GM12878 (cell line): ENCODE data around the gene DOCK2. TPM values are rescaled to one million over a fixed set of nuclear protein-coding genes. Genes with fewer than 3 reads are reported as not detected.

Experiments
- ATAC-seq: fragments of 200-7000 bp; cut with Tn5 transposase; 3 replicates; pipeline ENCODE4 v1.9.1; 2020; ENCODE audit warnings: mild to moderate bottlenecking, moderate library complexity
- BruUV-seq: library from RNA; stranded (reverse); fragments of 400-500 nt; replicated peaks from 2 replicates; lab custom pipeline; 2021; lab: Mats Ljungman, UMichigan
- CTCF ChIA-PET: fragments of 300-600 bp; sonication (Branson Sonifier 250); formaldehyde crosslinking; extraction: SDS; loops from one replicate; lab custom pipeline; 2021; ENCODE audit warnings: inconsistent platforms; lab: Yijun Ruan, JAX
- POLR2A ChIA-PET: fragments of 350-600 bp; formaldehyde crosslinking; extraction: SDS; loops from one replicate; lab custom pipeline; 2021; ENCODE audit warnings: inconsistent platforms; lab: Charles Lee
- RAD21 ChIA-PET: fragments of 300-600 bp; sonication (Branson Sonifier 250); formaldehyde crosslinking; loops from one replicate; lab custom pipeline; 2023; ENCODE audit warnings: antibody characterized with exemption; ENCODE audit not compliant: unreplicated experiment; lab: Charles Lee
- SMC1A ChIA-PET: fragments of 300-600 bp; sonication (Branson Sonifier 250); formaldehyde crosslinking; loops from one replicate; lab custom pipeline; 2023; ENCODE audit not compliant: unreplicated experiment, uncharacterized antibody; lab: Charles Lee
- DNase-seq: peaks from one replicate; pipeline ENCODE4 v3.0.0-alpha.2; 2011; ENCODE audit warnings: low read depth, low spot score
- FAIRE-seq: peaks from 3 replicates; lab custom pipeline; 2011; peaks lifted over from hg19 to GRCh38; lab: Jason Lieb, UNC
- H2AFZ ChIP-seq: 2 replicates; pipeline ENCODE4 v1.6.0; 2011; ENCODE audit warnings: low read depth, low read length, control low read depth; ENCODE audit not compliant: control insufficient read depth
- H3K27ac ChIP-seq: 2 replicates; pipeline ENCODE4 v1.5.1; 2011; ENCODE audit warnings: control low read depth; ENCODE audit not compliant: control insufficient read depth, insufficient read depth
- H3K27me3 ChIP-seq, 2 experiments: replicated peaks in 1 of 2; 2 replicates each; pipeline versions ENCODE4 v1.6.0 to v1.6.1; 2011; ENCODE audit warnings: low read length in 1 of 2; ENCODE audit not compliant: control insufficient read depth in 2 of 2, insufficient read depth in 2 of 2
- H3K36me3 ChIP-seq, 2 experiments: 2 replicates each; pipeline ENCODE4 v1.5.1; 2011; ENCODE audit warnings: low read length in 1 of 2; ENCODE audit not compliant: control insufficient read depth in 2 of 2, insufficient read depth in 2 of 2
- H3K4me1 ChIP-seq: 2 replicates; pipeline ENCODE4 v1.6.1; 2011; ENCODE audit warnings: mild to moderate bottlenecking, low read length, moderate library complexity, mixed read lengths; ENCODE audit not compliant: control insufficient read depth, insufficient read depth
- H3K4me2 ChIP-seq: 2 replicates; pipeline ENCODE4 v1.6.0; 2011; ENCODE audit warnings: control low read depth; ENCODE audit not compliant: control insufficient read depth, insufficient read depth
- H3K4me3 ChIP-seq: fragments of 200-600 bp; sonication (generic); 2 replicates; pipeline ENCODE4 v1.5.1; 2016
- H3K79me2 ChIP-seq: 2 replicates; pipeline ENCODE4 v1.6.0; 2011; ENCODE audit warnings: low read length; ENCODE audit not compliant: control insufficient read depth, insufficient read depth
- H3K9ac ChIP-seq: 2 replicates; pipeline ENCODE4 v1.8.0; 2011; ENCODE audit warnings: low read length, control low read depth, mixed read lengths; ENCODE audit not compliant: control insufficient read depth, insufficient read depth
- H3K9me3 ChIP-seq: replicated peaks from 3 replicates; pipeline ENCODE4 v1.5.1; 2011; ENCODE audit warnings: mild to moderate bottlenecking, low read length; ENCODE audit not compliant: control insufficient read depth, insufficient read depth
- H4K20me1 ChIP-seq: 2 replicates; pipeline ENCODE4 v1.6.0; 2011; ENCODE audit not compliant: control insufficient read depth, insufficient read depth
- BACH1 ChIP-seq: fragments of 450-650 bp; IDR thresholded peaks from 2 replicates; pipeline ENCODE4 v1.6.1; 2017; ENCODE audit warnings: mild to moderate bottlenecking, borderline replicate concordance
- CBX5 ChIP-seq: sonication (generic); IDR thresholded peaks from 2 replicates; pipeline ENCODE4 v1.6.1; 2016; ENCODE audit warnings: low read depth, moderate library complexity, mild to moderate bottlenecking, inconsistent platforms
- EED ChIP-seq: sonication (generic); IDR thresholded peaks from 2 replicates; pipeline ENCODE4 v1.6.1; 2016; ENCODE audit warnings: antibody characterized with exemption, low read depth
- ETV6 ChIP-seq, 2 experiments: fragments of 450-650 bp in 1 of 2; IDR thresholded peaks in 1 of 2; conservative IDR thresholded peaks in 1 of 2; 2 replicates each; pipeline ENCODE4 v1.6.1; 2014; ENCODE audit warnings: antibody characterized with exemption in 1 of 2, borderline replicate concordance in 1 of 2, low read depth in 1 of 2, mild to moderate bottlenecking in 1 of 2, moderate library complexity in 1 of 2
- JUNB ChIP-seq: IDR thresholded peaks from 2 replicates; pipeline ENCODE4 v1.6.1; 2016; ENCODE audit warnings: antibody characterized with exemption, mild to moderate bottlenecking
- LARP7 ChIP-seq: fragments of 450-650 bp; IDR thresholded peaks from 2 replicates; pipeline ENCODE4 v1.6.1; 2017; ENCODE audit warnings: mild to moderate bottlenecking
- MEF2A ChIP-seq: IDR thresholded peaks from 2 replicates; pipeline ENCODE4 v1.6.1; 2011; ENCODE audit warnings: low read depth, mild to moderate bottlenecking, low read length, moderate library complexity; ENCODE audit not compliant: insufficient read depth
- MEF2B ChIP-seq: fragments of 450-650 bp; IDR thresholded peaks from 2 replicates; pipeline ENCODE4 v1.6.1; 2018; ENCODE audit warnings: mild to moderate bottlenecking, moderate library complexity; ENCODE audit not compliant: partially characterized antibody, poor library complexity, severe bottlenecking
- MYB ChIP-seq: fragments of 150-350 bp; IDR thresholded peaks from 2 replicates; pipeline ENCODE4 v1.6.1; 2014; ENCODE audit warnings: mild to moderate bottlenecking, low read depth, low read length, borderline replicate concordance
- NBN ChIP-seq: fragments of 450-650 bp; IDR thresholded peaks from 2 replicates; pipeline ENCODE4 v1.6.1; 2016
- PAX8 ChIP-seq: fragments of 450-650 bp; IDR thresholded peaks from 2 replicates; pipeline ENCODE4 v1.6.1; 2017; ENCODE audit warnings: mild to moderate bottlenecking, moderate library complexity
- SREBF1 ChIP-seq: IDR thresholded peaks from 2 replicates; pipeline ENCODE4 v1.6.1; 2012; ENCODE audit warnings: mild to moderate bottlenecking, low read length
- TBL1XR1 ChIP-seq: IDR thresholded peaks from 2 replicates; pipeline ENCODE4 v1.6.1; 2012; ENCODE audit warnings: low read depth, low read length, improper control_type of control experiment
- TCF12 ChIP-seq: IDR thresholded peaks from 2 replicates; pipeline ENCODE4 v1.6.1; 2011; ENCODE audit warnings: low read depth, mild to moderate bottlenecking, low read length
- ZZZ3 ChIP-seq: IDR thresholded peaks from 2 replicates; pipeline ENCODE4 v1.6.1; 2011; ENCODE audit warnings: low read depth; ENCODE audit not compliant: control insufficient read depth, insufficient read length
- WGBS: methylation state at CpG from one replicate; pipeline ENCODE4 v1.1.6; 2016; ENCODE audit warnings: low lambda C conversion rate; ENCODE audit not compliant: insufficient replicate concordance, insufficient coverage; ENCODE audit errors: missing lambda C conversion rate; 5-methylcytosine and 5-hydroxymethylcytosine counted together
- in situ Hi-C: fragments of 300-500 bp; cut with MboI; formaldehyde crosslinking; loops from 9 replicates; pipeline ENCODE4 v1.14.3; 2018; ENCODE audit warnings: mixed read lengths
- intact Hi-C: fragments of 100-400 bp; cut with micrococcal nuclease; formaldehyde crosslinking; loops from one replicate; pipeline ENCODE4 v1.14.2; 2022; ENCODE audit not compliant: unreplicated experiment
- polyA plus RNA-seq, 11 experiments: library from polyadenylated mRNA; depleted of rRNA in 4 of 11; unstranded in 6 of 11; stranded (reverse) in 5 of 11; fragments of >200 nt; fragmentation: Nextera tagmentation in 4 of 11; fragmentation: Illumina TruSeq in 1 of 11; extraction: Ambion mirVana in 4 of 11; extraction: Trizol in 1 of 11; gene quantifications; 1 replicate in 1 of 11; 2 replicates in 10 of 11; pipeline versions ENCODE4 v1.2.1 to v1.2.3, GENCODE V29; 2011 to 2016; ENCODE audit warnings: inconsistent platforms in 2 of 11, missing spikeins in 2 of 11, low read depth in 1 of 11
- total RNA-seq, 4 experiments: library from RNA; depleted of rRNA in 3 of 4; stranded (reverse); fragments of >200 nt in 3 of 4; fragmentation: Illumina TruSeq in 1 of 4; extraction: Trizol in 1 of 4; gene quantifications; 2 replicates each; pipeline versions ENCODE4 v1.2.1 to v1.2.3, GENCODE V29; 2013 to 2021
- TF ChIP-seq, protein P1 (sequence below): IDR thresholded peaks from 2 replicates; pipeline ENCODE4 v1.6.1; 2012; ENCODE audit warnings: low read depth, low read length, improper control_type of control experiment
- TF ChIP-seq, protein P2 (sequence below): fragments of 450-650 bp; IDR thresholded peaks from 2 replicates; pipeline ENCODE4 v1.6.1; 2014; ENCODE audit warnings: mild to moderate bottlenecking
- TF ChIP-seq, protein P3 (sequence below): IDR thresholded peaks from 2 replicates; pipeline ENCODE4 v1.6.1; 2011; ENCODE audit warnings: low read depth, low read length, improper control_type of control experiment, borderline replicate concordance
- TF ChIP-seq, protein P4 (sequence below): IDR thresholded peaks from 2 replicates; pipeline ENCODE4 v1.6.1; 2012; ENCODE audit warnings: low read depth, low read length, improper control_type of control experiment
- TF ChIP-seq, protein P5 (sequence below): fragments of 450-650 bp; IDR thresholded peaks from 2 replicates; pipeline ENCODE4 v1.6.1; 2017; ENCODE audit warnings: low read depth, mild to moderate bottlenecking, moderate library complexity

The DOCK2 gene
- total and polyA plus RNA-seq, 10 of the 15 experiments (the other 5 are each of a cell fraction or from before 2014, with no cell fraction given): 34.2 to 192 (median 118) TPM

DNA sequence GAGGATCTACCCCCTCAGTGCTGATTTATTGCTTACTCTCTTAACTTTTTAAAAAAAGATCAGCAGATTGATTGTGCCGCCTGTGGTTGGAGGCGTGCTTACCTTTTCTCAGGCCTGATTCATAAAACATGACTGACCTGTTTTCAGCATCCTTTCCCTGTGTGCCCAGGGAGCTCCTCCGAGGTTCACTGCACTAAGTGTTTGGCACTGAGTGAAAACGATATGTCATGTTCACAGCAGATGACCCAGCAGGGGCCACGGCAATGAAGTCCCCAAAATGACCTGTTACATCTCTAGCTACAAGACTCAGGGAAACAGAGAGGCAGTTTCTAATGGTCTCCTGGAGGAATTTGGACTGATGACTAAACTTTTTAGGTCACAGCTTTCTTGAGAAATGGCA is 273.3 kb downstream of the DOCK2 start:
- 82% methylated on average over 5 of the region's 5 CpGs for WGBS
- SMC1A ChIA-PET: interaction anchor here (0.7 kb wide), 1 partner anchor 83 kb away, joined by 3 read pairs; no protein-coding TSS in a partner anchor
- no peaks in the 10 kb centered on the region for H3K79me2 ChIP-seq
- no peak overlapping the region for H3K4me2 ChIP-seq
- no peak overlapping the region for H3K27ac ChIP-seq
- no peak overlapping the region for H2AFZ ChIP-seq
- H4K20me1 ChIP-seq: 0 out of 2 replicates have a peak, but pooled peaks cover 5% of the 10 kb centered on the region
- POLR2A ChIA-PET: no interaction called here
- TF ChIP-seq, protein P1, sequence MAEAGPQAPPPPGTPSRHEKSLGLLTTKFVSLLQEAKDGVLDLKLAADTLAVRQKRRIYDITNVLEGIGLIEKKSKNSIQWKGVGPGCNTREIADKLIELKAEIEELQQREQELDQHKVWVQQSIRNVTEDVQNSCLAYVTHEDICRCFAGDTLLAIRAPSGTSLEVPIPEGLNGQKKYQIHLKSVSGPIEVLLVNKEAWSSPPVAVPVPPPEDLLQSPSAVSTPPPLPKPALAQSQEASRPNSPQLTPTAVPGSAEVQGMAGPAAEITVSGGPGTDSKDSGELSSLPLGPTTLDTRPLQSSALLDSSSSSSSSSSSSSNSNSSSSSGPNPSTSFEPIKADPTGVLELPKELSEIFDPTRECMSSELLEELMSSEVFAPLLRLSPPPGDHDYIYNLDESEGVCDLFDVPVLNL: no peak
- TF ChIP-seq CBX5: no peak
- TF ChIP-seq NBN: no peak
- no peak for TF ChIP-seq ZZZ3
- no peak for TF ChIP-seq SREBF1
- TF ChIP-seq, protein P2, sequence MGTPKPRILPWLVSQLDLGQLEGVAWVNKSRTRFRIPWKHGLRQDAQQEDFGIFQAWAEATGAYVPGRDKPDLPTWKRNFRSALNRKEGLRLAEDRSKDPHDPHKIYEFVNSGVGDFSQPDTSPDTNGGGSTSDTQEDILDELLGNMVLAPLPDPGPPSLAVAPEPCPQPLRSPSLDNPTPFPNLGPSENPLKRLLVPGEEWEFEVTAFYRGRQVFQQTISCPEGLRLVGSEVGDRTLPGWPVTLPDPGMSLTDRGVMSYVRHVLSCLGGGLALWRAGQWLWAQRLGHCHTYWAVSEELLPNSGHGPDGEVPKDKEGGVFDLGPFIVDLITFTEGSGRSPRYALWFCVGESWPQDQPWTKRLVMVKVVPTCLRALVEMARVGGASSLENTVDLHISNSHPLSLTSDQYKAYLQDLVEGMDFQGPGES: no peak
- no peak for TF ChIP-seq JUNB
- TF ChIP-seq BACH1: no peak
- no peak for TF ChIP-seq TCF12
- TF ChIP-seq PAX8: no peak
- no peak for TF ChIP-seq MEF2B
- TF ChIP-seq, protein P3, sequence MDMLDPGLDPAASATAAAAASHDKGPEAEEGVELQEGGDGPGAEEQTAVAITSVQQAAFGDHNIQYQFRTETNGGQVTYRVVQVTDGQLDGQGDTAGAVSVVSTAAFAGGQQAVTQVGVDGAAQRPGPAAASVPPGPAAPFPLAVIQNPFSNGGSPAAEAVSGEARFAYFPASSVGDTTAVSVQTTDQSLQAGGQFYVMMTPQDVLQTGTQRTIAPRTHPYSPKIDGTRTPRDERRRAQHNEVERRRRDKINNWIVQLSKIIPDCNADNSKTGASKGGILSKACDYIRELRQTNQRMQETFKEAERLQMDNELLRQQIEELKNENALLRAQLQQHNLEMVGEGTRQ: no peak
- no peak for TF ChIP-seq TBL1XR1
- TF ChIP-seq, protein P4, sequence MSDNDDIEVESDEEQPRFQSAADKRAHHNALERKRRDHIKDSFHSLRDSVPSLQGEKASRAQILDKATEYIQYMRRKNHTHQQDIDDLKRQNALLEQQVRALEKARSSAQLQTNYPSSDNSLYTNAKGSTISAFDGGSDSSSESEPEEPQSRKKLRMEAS: no peak
- no peak for TF ChIP-seq MYB
- no peak for TF ChIP-seq EED
- no peak for TF ChIP-seq LARP7
- TF ChIP-seq, protein P5, sequence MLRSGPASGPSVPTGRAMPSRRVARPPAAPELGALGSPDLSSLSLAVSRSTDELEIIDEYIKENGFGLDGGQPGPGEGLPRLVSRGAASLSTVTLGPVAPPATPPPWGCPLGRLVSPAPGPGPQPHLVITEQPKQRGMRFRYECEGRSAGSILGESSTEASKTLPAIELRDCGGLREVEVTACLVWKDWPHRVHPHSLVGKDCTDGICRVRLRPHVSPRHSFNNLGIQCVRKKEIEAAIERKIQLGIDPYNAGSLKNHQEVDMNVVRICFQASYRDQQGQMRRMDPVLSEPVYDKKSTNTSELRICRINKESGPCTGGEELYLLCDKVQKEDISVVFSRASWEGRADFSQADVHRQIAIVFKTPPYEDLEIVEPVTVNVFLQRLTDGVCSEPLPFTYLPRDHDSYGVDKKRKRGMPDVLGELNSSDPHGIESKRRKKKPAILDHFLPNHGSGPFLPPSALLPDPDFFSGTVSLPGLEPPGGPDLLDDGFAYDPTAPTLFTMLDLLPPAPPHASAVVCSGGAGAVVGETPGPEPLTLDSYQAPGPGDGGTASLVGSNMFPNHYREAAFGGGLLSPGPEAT: no peak
- no peak for TF ChIP-seq ETV6 (conservative IDR thresholded peaks at IDR 0.05 in 1 of 2, IDR thresholded peaks at IDR 0.05 in 1 of 2; ENCODE audit: borderline replicate concordance in 1 of 2, low read depth in 1 of 2)
- TF ChIP-seq MEF2A: no peak
- H3K27me3 ChIP-seq: no peaks in the 10 kb centered on the region
- no peaks in the 10 kb centered on the region for H3K9me3 ChIP-seq
- RAD21 ChIA-PET: interaction anchor here (0.8 kb wide), 1 partner anchor 105 kb away, joined by 3 read pairs; no protein-coding TSS in a partner anchor
- in situ Hi-C loops: no loop called here
- ATAC-seq (no peak), FAIRE-seq (no peak), DNase-seq (no peak)
- H3K36me3 ChIP-seq: no peaks in the 10 kb centered on the region; a peak in 3 of 4 replicates
- no peak overlapping the region for H3K9ac ChIP-seq
- H3K4me3 ChIP-seq: no peak overlapping the region
- intact Hi-C loops: no loop called here
- CTCF ChIA-PET: no interaction called here
- no peaks in the 10 kb centered on the region for H3K4me1 ChIP-seq
- BruUV-seq: no TSS peak
